ENCODE results near the gene CDIP1.

The CDIP1 gene

GRCh38 chr16:4508806-4509205 is 29.8 kb downstream of the CDIP1 start:
- in situ Hi-C loops (cut with HindIII; ENCODE audit: low pct_ligation_motif_present, low sequenced_read_pairs): no loop called here
- no peak for TF ChIP-seq CTCF (IDR thresholded peaks at IDR 0.05; ENCODE audit: low read depth, low read length, missing control alignments)
- H3K36me3 ChIP-seq (replicated peaks): peaks cover 72% of the 10 kb centered on the region

GRCh38 chr16:4507588-4508345 is 30.8 kb downstream of the CDIP1 start:
- DNase-seq: no peak
- Histone ChIP-seq H3K36me3 (replicated peaks) (peaks cover 63% of the 10 kb centered on the region), H3K27ac (no peak overlapping the region), H3K4me3 (ENCODE audit: low read depth, low read length) (no peak overlapping the region), H3K27me3 (replicated peaks) (no peaks in the 10 kb centered on the region)
- in situ Hi-C loops (cut with HindIII; ENCODE audit: low pct_ligation_motif_present, low sequenced_read_pairs): no loop called here
- no peak for TF ChIP-seq CTCF (IDR thresholded peaks at IDR 0.05; ENCODE audit: low read depth, low read length, missing control alignments)

More at GRCh38 chr16:4508806-4509205, 29.8 kb downstream of the CDIP1 start:
- no peak overlapping the region for H3K4me3 ChIP-seq (ENCODE audit: low read depth, low read length)
- no peaks in the 10 kb centered on the region for H3K27me3 ChIP-seq (replicated peaks)
- no peak overlapping the region for H3K27ac ChIP-seq
- no peak for DNase-seq

GRCh38 chr16:4506450-4506849 is 32.1 kb downstream of the CDIP1 start:
- Histone ChIP-seq H3K4me3 (ENCODE audit: low read depth, low read length) (no peak overlapping the region), H3K27ac (no peak overlapping the region), H3K36me3 (replicated peaks) (peaks cover 51% of the 10 kb centered on the region), H3K27me3 (replicated peaks) (no peaks in the 10 kb centered on the region)
- peak; percentile 67 for DNase-seq
- TF ChIP-seq CTCF (IDR thresholded peaks at IDR 0.05; ENCODE audit: low read depth, low read length, missing control alignments): peak; percentile 88
- in situ Hi-C loops (cut with HindIII; ENCODE audit: low pct_ligation_motif_present, low sequenced_read_pairs): no loop called here

GRCh38 chr16:4505356-4506147 is 33.0 kb downstream of the CDIP1 start:
- peaks cover 43% of the 10 kb centered on the region for H3K36me3 ChIP-seq (replicated peaks)
- no peak overlapping the region for H3K4me3 ChIP-seq (ENCODE audit: low read depth, low read length)
- no peaks in the 10 kb centered on the region for H3K27me3 ChIP-seq (replicated peaks)
- no peak for DNase-seq
- TF ChIP-seq CTCF (IDR thresholded peaks at IDR 0.05; ENCODE audit: low read depth, low read length, missing control alignments): no peak
- in situ Hi-C loops (cut with HindIII; ENCODE audit: low pct_ligation_motif_present, low sequenced_read_pairs): no loop called here
- H3K27ac ChIP-seq: no peak overlapping the region

- no peak overlapping the region for H3K4me3 ChIP-seq (ENCODE audit: low read depth, low read length)
- in situ Hi-C loops (cut with HindIII; ENCODE audit: low pct_ligation_motif_present, low sequenced_read_pairs): no loop called here
- no peaks in the 10 kb centered on the region for H3K27me3 ChIP-seq (replicated peaks)
- DNase-seq: no peak
- no peak for TF ChIP-seq CTCF (IDR thresholded peaks at IDR 0.05; ENCODE audit: low read depth, low read length, missing control alignments)
- peaks cover 8% of the 10 kb centered on the region for H3K36me3 ChIP-seq (replicated peaks)
- peak overlapping the region; percentile 30 for H3K27ac ChIP-seq
Observed at GRCh38 chr16:4501071-4501478, 37.5 kb downstream of the CDIP1 start.
